HG03460 (cell line): ENCODE measurements around the gene ANKRD10.

Experiments used
- ATAC-seq: cut with Tn5 transposase; IDR thresholded peaks from one replicate; pipeline ENCODE4 v1.9.1; 2021; ENCODE audit not compliant: unreplicated experiment

Gene ANKRD10

DNA sequence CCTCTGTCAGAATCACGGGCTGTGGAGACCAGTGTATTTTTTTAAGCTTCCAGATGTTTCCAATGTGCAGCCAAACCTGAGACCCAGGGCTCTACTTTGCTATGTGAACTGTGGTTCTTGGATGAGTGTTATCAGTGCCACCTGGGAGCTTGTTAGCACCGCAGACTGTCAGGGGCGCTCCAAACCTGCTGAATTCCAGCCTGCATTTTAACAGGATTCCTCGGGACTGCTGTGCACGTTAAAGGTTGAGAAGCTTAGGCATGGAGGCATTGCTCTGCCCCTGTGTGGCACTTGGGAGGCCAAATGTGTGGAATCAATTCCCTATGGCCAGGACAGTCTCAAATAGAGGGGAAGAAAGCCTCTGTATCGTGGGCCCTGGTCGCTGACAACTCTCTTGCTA is 80.3 kb downstream of the ANKRD10 start:
- ATAC-seq, result no peak

DNA sequence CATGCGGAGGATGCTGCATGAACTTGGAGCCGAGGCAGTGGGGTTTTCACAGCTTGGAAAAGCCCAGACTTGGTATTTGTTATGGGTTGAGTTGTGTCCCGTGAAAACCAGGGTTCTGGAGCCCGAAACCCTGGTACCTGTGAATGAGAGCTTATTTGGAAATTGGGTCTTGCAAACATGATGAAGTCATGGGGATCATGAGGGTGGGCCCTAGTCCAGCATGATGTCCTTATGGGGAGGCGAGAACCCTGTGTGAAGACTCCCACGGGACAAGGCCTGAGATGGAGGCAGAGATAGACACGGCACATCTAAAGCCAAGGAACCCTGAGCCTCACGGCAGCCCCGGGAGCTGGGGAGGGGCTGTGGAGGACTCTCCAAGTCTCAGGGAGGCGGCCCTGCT is 82.3 kb downstream of the ANKRD10 start:
- ATAC-seq, result no peak

DNA sequence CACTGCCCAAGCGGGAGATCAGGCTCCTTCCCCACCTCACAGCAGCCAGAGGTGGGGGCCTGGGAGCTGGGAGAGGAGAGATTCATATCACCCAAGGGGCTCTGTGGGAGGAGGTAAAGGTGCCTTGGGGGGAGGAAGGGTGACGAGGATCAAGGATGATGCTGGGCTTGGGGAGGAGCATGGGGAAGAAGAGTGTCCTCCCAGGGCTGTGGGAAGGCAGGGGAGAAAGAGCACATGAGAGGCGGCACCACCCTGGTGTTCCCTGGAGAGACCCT is 82.7 kb downstream of the ANKRD10 start:
- no peak for ATAC-seq

DNA sequence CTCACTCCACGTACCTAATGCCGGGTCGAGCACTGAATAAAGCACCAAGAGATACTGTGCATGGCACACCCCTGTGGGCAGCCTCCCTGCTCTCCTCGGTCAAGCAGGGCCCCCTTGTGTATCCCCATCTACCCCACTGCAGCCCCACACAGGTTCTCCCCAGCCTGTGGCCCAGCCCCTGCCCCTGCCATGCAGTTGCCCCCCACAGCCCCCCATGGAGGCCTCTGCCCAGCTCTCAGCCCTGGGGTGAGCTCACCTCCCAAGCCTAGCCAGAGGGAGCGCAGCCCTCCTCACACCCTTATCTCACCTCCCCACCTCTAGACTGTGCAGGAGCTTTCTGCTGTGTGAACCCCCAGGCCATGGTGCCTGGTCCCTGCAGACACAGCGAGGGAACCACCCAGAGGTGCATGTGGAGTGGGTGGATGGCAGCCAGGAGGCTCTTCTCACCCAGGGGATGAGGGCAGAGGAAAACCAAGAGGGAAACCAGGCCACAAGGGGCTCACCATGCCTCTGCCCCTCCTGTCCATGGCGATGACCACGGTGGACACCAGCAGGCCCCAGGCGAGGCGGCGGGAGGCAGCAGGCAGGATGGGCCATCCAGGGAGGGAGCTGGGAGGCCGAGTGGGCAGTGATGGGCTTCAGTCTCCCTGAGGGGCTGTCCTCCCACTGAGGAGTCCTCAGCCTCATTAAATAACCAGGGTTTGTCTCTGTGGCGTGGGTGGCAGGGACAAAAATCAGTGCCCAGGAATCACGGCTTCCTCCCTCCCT is 83.2 kb downstream of the ANKRD10 start:
- ATAC-seq, result no peak

DNA sequence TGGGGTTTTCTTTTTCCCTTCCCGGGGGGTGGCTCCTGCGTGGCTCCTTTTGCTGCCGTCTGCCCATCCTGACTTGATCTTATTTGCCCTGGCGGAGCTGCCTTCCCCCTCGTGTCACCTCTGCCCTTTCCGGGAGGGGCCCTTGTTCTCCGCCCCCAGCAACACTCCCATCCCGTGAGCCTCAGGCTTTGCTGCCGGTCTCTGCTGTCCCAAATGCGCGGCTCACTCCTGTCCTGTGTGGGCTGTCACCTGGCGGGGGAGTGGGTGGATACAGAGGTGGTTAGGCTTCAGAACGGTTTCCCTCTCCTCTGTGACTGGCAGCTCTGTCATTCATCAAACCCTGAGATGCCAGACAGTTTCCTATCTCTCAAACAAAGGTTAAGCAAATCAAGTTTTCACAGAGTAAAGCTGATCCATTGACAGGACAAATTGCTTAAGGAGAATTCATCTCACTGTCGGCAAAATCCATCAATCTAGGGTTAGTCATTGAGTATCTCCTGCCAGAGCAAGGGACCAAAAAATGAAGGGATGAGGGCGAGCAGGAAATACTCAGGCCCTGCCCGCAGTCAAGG is 84.0 kb downstream of the ANKRD10 start:
- no peak for ATAC-seq

DNA sequence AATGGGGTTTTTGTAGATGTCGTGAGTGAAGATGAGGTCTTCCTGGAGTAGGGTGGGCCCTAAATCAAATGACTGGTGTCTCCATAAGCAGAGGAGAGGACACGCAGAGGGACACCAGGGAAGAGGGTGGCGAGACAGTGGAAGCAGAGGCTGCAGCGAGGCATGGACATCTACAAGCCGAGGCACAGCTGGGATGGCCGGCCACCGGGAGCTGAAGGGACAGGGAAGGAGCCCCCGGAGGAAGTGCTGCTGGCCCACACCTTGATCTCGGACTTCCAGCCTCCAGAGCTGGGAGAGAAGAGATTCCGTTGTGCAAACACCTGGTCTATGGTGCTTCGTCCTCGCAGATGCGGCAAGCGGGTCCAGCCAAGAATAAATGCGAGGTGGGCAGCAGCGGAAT is 84.5 kb downstream of the ANKRD10 start:
- ATAC-seq, result no peak

DNA sequence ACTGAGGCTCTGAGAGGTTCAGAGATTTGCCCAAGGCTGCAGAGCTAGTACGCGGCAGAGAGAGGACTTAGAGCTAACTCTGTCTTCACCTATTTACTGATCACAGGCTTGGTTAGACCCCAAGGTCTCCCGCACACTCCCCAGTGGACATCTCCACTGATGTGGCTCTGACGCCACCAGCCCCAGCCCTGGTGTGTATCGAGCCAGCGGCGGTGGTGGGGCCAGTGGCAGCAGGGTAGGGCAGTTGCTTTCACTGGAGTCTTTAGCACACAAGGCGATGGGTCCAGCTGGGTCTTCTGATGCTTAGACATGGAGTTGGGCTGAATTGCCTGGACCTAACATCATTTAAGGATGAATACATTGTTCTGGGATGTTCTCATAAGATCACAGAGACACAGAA is 85.4 kb downstream of the ANKRD10 start:
- no peak for ATAC-seq

DNA sequence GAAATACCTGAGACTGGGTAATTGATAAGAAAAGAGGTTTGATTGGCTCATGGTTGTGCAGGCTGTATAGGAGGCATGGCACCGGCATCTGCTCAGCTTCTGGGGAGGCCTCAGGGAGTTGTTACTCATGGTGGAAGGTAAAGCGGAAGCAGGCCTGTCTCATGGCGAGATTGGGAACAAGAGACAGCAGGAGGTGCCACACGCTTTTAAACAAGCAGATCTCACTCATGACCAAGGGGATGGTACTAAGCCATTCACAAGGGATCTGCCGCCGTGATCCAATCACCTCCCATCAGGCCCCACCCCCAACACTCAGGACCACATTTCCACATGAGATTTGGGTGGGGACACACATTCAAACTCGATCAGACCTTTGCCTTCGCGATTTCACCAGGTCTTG is 86.2 kb downstream of the ANKRD10 start:
- no peak for ATAC-seq
